Breast epithelium (tissue), 4 donors: ENCODE results near the gene TSHZ3. TPM values are rescaled to one million over a fixed set of nuclear protein-coding genes. Genes with fewer than 3 reads are reported as not detected.

Experiments
- DNase-seq, 2 donors: peaks; one replicate each; pipeline ENCODE4 v3.0.0-alpha.2; 2019; ENCODE audit warnings: low spot score in 2 of 2
- H3K27ac ChIP-seq, 2 donors: fragments of 200-600 bp; sonication (generic) in 1 of 2; one replicate each; pipeline ENCODE4 v1.5.1; 2016 to 2019; ENCODE audit warnings: mild to moderate bottlenecking in 1 of 2
- H3K27me3 ChIP-seq, 2 donors: fragments of 200-600 bp; sonication (generic) in 1 of 2; one replicate each; pipeline versions ENCODE4 v1.5.1 to v1.6.0; 2017 to 2019; ENCODE audit warnings: control low read depth in 1 of 2, mild to moderate bottlenecking in 1 of 2
- H3K36me3 ChIP-seq: fragments of 200-600 bp; one replicate; pipeline ENCODE4 v1.5.1; 2019
- H3K4me1 ChIP-seq, 2 donors: fragments of 200-600 bp; sonication (generic); one replicate each; pipeline ENCODE4 v1.5.1; 2016 to 2019; ENCODE audit warnings: control low read depth in 1 of 2
- H3K4me3 ChIP-seq, 3 donors: fragments of 200-600 bp; sonication (generic); 1 replicate in 2 of 3; 2 replicates in 1 of 3; pipeline ENCODE4 v1.5.1; 2016 to 2019; ENCODE audit warnings: mild to moderate bottlenecking in 3 of 3, moderate library complexity in 2 of 3
- H3K9me3 ChIP-seq, 2 donors: fragments of 200-600 bp; sonication (generic) in 1 of 2; one replicate each; pipeline ENCODE4 v1.5.1; 2016 to 2019; ENCODE audit warnings: control low read depth in 1 of 2
- CTCF ChIP-seq, 3 donors: fragments of 450-650 bp; IDR thresholded peaks; one replicate each; pipeline ENCODE4 v1.5.1; 2016 to 2017; ENCODE audit warnings: antibody characterized with exemption in 3 of 3, mild to moderate bottlenecking in 3 of 3, moderate library complexity in 3 of 3
- POLR2A ChIP-seq: fragments of 450-650 bp; IDR thresholded peaks from one replicate; pipeline ENCODE4 v1.6.1; 2016; ENCODE audit warnings: antibody characterized with exemption, mild to moderate bottlenecking, moderate library complexity
- POLR2AphosphoS5 ChIP-seq, 3 donors: sonication (generic); formaldehyde crosslinking; IDR thresholded peaks; one replicate each; pipeline ENCODE4 v1.6.1; 2017; ENCODE audit warnings: antibody characterized with exemption in 3 of 3
- intact Hi-C: fragments of 100-400 bp; cut with DNase I; formaldehyde crosslinking; loops from one replicate; pipeline ENCODE4 v1.15.1; 2023; ENCODE audit warnings: low total_unique reads
- total RNA-seq, 3 donors: library from RNA; depleted of rRNA; stranded (reverse); fragments of >200 nt; gene quantifications; one replicate each; pipeline ENCODE4 v1.1.0, GENCODE V29; 2016

Gene TSHZ3
- total RNA-seq, 3 donors from 2014 or later, result 3.7 to 9.8 (median 8.3) TPM

GRCh38 chr19:31290931-31291590 is 58.2 kb downstream of the TSHZ3 start:
- peak in 1 of 2 donors; percentile 29 for DNase-seq
- Histone ChIP-seq H3K27ac (peak overlapping the region in 1 of 2 donors; percentile 61), H3K4me1 (no peaks in the 10 kb centered on the region), H3K27me3 (no peaks in the 10 kb centered on the region), H3K9me3 (no peaks in the 10 kb centered on the region), H3K36me3 (no peaks in the 10 kb centered on the region), H3K4me3 (no peak overlapping the region)
- intact Hi-C loops, result no loop called here
- TF ChIP-seq POLR2AphosphoS5 (IDR thresholded peaks at IDR 0.05), result no peak
- no peak for TF ChIP-seq POLR2A
- TF ChIP-seq CTCF (IDR thresholded peaks at IDR 0.05), result no peak

GRCh38 chr19:31289976-31290375 is 59.3 kb downstream of the TSHZ3 start:
- no peak for DNase-seq

GRCh38 chr19:31289381-31289880 is 59.8 kb downstream of the TSHZ3 start:
- intact Hi-C loops, result no loop called here
- TF ChIP-seq POLR2AphosphoS5 (IDR thresholded peaks at IDR 0.05), result no peak
- no peak for TF ChIP-seq CTCF (IDR thresholded peaks at IDR 0.05)
- no peak for TF ChIP-seq POLR2A
- no peaks in the 10 kb centered on the region for H3K4me1 ChIP-seq
- no peak overlapping the region for H3K27ac ChIP-seq
- H3K27me3 ChIP-seq, result no peaks in the 10 kb centered on the region
- no peak for DNase-seq
- no peak overlapping the region for H3K4me3 ChIP-seq
- H3K36me3 ChIP-seq, result no peaks in the 10 kb centered on the region
- H3K9me3 ChIP-seq, result no peaks in the 10 kb centered on the region

More at GRCh38 chr19:31289976-31290375, 59.3 kb downstream of the TSHZ3 start:
- H3K9me3 ChIP-seq, result no peaks in the 10 kb centered on the region
- intact Hi-C loops, result no loop called here
- H3K4me3 ChIP-seq, result no peak overlapping the region
- H3K27me3 ChIP-seq, result no peaks in the 10 kb centered on the region
- no peaks in the 10 kb centered on the region for H3K36me3 ChIP-seq
- no peaks in the 10 kb centered on the region for H3K4me1 ChIP-seq
- peak overlapping the region in 1 of 2 donors; percentile 38 for H3K27ac ChIP-seq
- TF ChIP-seq POLR2A (no peak), CTCF (IDR thresholded peaks at IDR 0.05) (no peak), POLR2AphosphoS5 (IDR thresholded peaks at IDR 0.05) (no peak)

GRCh38 chr19:31286491-31286890 is 62.7 kb downstream of the TSHZ3 start:
- H3K4me3 ChIP-seq, result no peak overlapping the region
- H3K4me1 ChIP-seq, result no peaks in the 10 kb centered on the region
- no peaks in the 10 kb centered on the region for H3K36me3 ChIP-seq
- no peaks in the 10 kb centered on the region for H3K27me3 ChIP-seq
- no peaks in the 10 kb centered on the region for H3K9me3 ChIP-seq
- no peak for DNase-seq
- intact Hi-C loops, result no loop called here
- TF ChIP-seq POLR2A (no peak), CTCF (IDR thresholded peaks at IDR 0.05) (no peak), POLR2AphosphoS5 (IDR thresholded peaks at IDR 0.05) (no peak)
- no peak overlapping the region for H3K27ac ChIP-seq

GRCh38 chr19:31285744-31286143 is 63.5 kb downstream of the TSHZ3 start:
- Histone ChIP-seq H3K27ac (no peak overlapping the region), H3K36me3 (no peaks in the 10 kb centered on the region), H3K4me1 (no peaks in the 10 kb centered on the region), H3K9me3 (no peaks in the 10 kb centered on the region), H3K27me3 (no peaks in the 10 kb centered on the region), H3K4me3 (peak overlapping the region; percentile 4 to 35 (median 22))
- TF ChIP-seq POLR2AphosphoS5 (IDR thresholded peaks at IDR 0.05) (no peak), POLR2A (no peak), CTCF (IDR thresholded peaks at IDR 0.05) (no peak)
- intact Hi-C loops, result loop anchor here (1.0 kb wide), 1 partner anchor 34 kb away; no protein-coding TSS in a partner anchor
- no peak for DNase-seq
